ENCODE results near the gene ANK2. TPM values are rescaled to one million over a fixed set of nuclear protein-coding genes. Genes with fewer than 3 reads are reported as not detected.

The ANK2 gene
- total RNA-seq, 2 donors from 2014 or later: 9.9 to 11.5 TPM

- Histone ChIP-seq H3K4me3 (no peak overlapping the region), H3K27ac (no peak overlapping the region), H3K9me3 (no peaks in the 10 kb centered on the region), H3K4me1 (no peaks in the 10 kb centered on the region), H3K36me3 (replicated peaks in 1 of 2; ENCODE audit: insufficient read depth in 1 of 2, low read depth in 2 of 2) (no peaks in the 10 kb centered on the region), H3K27me3 (no peaks in the 10 kb centered on the region)
- ATAC-seq: no peak
- TF ChIP-seq POLR2A (IDR thresholded peaks at IDR 0.05) (no peak), CTCF (IDR thresholded peaks at IDR 0.05) (no peak)
- no peak for DNase-seq
- 41 to 63% methylated on average over 1 of the region's 1 CpG for WGBS, 2 donors
- intact Hi-C loops (cut with DNase I): no loop called here
These were observed 24.0 kb upstream of the ANK2 start for GRCh38 chr4:113025416-113025815.

- 58 to 61% methylated on average over 2 of the region's 2 CpGs for WGBS, 2 donors
- H3K4me1 ChIP-seq: no peaks in the 10 kb centered on the region
- intact Hi-C loops (cut with DNase I): no loop called here
- H3K4me3 ChIP-seq: no peak overlapping the region
- TF ChIP-seq POLR2A (IDR thresholded peaks at IDR 0.05) (no peak), CTCF (IDR thresholded peaks at IDR 0.05) (no peak)
- H3K27me3 ChIP-seq: no peaks in the 10 kb centered on the region
- no peaks in the 10 kb centered on the region for H3K36me3 ChIP-seq (replicated peaks in 1 of 2; ENCODE audit: insufficient read depth in 1 of 2, low read depth in 2 of 2)
- ATAC-seq (no peak), DNase-seq (no peak)
- H3K27ac ChIP-seq: no peak overlapping the region
- no peaks in the 10 kb centered on the region for H3K9me3 ChIP-seq
These were observed 22.9 kb upstream of the ANK2 start for GRCh38 chr4:113026556-113026955.

- H3K27me3 ChIP-seq: no peaks in the 10 kb centered on the region
- no peaks in the 10 kb centered on the region for H3K4me1 ChIP-seq
- H3K4me3 ChIP-seq: no peak overlapping the region
- H3K27ac ChIP-seq: no peak overlapping the region
- WGBS, 2 donors: 70 to 79% methylated on average over 2 of the region's 2 CpGs
- H3K36me3 ChIP-seq (replicated peaks in 1 of 2; ENCODE audit: insufficient read depth in 1 of 2, low read depth in 2 of 2): no peaks in the 10 kb centered on the region
- no peaks in the 10 kb centered on the region for H3K9me3 ChIP-seq
- no peak for ATAC-seq
- DNase-seq: no peak
- TF ChIP-seq CTCF (IDR thresholded peaks at IDR 0.05) (no peak), POLR2A (IDR thresholded peaks at IDR 0.05) (no peak)
- intact Hi-C loops (cut with DNase I): no loop called here
These were observed 21.4 kb upstream of the ANK2 start for GRCh38 chr4:113028074-113028473.

GRCh38 chr4:113031212-113031611 lies 18.2 kb upstream of the ANK2 start:
- intact Hi-C loops (cut with DNase I): no loop called here
- no peaks in the 10 kb centered on the region for H3K9me3 ChIP-seq
- H3K27ac ChIP-seq: no peak overlapping the region
- ATAC-seq (no peak), DNase-seq (no peak)
- H3K36me3 ChIP-seq (replicated peaks in 1 of 2; ENCODE audit: insufficient read depth in 1 of 2, low read depth in 2 of 2): no peaks in the 10 kb centered on the region
- 14 to 28% methylated on average over 1 of the region's 1 CpG for WGBS, 2 donors
- TF ChIP-seq POLR2A (IDR thresholded peaks at IDR 0.05) (no peak), CTCF (IDR thresholded peaks at IDR 0.05) (no peak)
- H3K27me3 ChIP-seq: no peaks in the 10 kb centered on the region
- no peak overlapping the region for H3K4me3 ChIP-seq
- no peaks in the 10 kb centered on the region for H3K4me1 ChIP-seq

- 69 to 74% methylated on average over 1 of the region's 1 CpG for WGBS, 2 donors
- Histone ChIP-seq H3K4me1 (no peaks in the 10 kb centered on the region), H3K4me3 (no peak overlapping the region), H3K9me3 (no peaks in the 10 kb centered on the region), H3K36me3 (replicated peaks in 1 of 2; ENCODE audit: insufficient read depth in 1 of 2, low read depth in 2 of 2) (no peaks in the 10 kb centered on the region), H3K27ac (no peak overlapping the region), H3K27me3 (no peaks in the 10 kb centered on the region)
- TF ChIP-seq CTCF (IDR thresholded peaks at IDR 0.05): no peak
- TF ChIP-seq POLR2A (IDR thresholded peaks at IDR 0.05): no peak
- ATAC-seq: no peak
- no peak for DNase-seq
- intact Hi-C loops (cut with DNase I): no loop called here
These were observed 8.7 kb upstream of the ANK2 start for GRCh38 chr4:113040793-113041192.
